ENCODE measurements around the gene RIGI.
A peak's percentile ranks its signal among the peaks of the same experiment; 100 is the strongest.
"Not testable (repeated sequence)": the region's sequence is repeated elsewhere in the genome, so short reads cannot be mapped to it uniquely, and the experiment has no call there.

RIGI gene

DNA sequence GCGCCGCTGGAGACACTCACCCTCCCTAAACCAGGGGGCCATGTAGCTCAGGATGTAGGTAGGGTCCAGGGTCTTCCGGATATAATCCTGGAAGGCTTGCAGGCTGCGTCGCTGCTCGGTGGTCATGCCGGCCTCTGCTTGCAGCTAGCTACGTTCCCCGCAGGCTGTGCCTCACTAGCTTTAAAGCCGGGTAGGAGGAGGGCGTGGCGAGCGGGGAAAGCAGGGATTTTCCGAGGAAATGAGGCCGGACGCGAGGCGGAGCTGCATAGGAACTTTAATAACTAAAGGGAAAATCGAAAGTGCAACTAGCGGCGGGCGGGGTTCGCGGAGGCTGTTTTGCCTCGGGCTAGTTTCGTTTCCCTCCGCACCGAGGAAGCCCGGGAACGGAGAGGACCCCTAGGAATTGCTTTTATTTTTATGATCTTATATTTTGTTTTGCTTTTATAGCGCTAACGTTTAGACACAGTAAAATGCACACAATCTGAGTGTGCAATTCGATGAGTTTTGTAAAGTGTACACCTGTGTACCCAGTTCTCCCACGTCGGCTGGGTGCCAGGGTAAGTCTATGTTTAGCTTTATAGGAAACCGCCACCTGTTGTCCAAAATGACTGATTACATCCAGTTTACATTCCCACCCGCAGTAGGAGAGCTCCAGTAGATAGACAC is at the start of gene RIGI:
TSS of gene RIGI (minus strand) at position 156 of the 666 bp plus-strand sequence. CDS start at position 126, 30 bp downstream.
- DNase-seq (ENCODE audit: low read depth in 1 of 2, low spot score in 1 of 2): peak; percentile 52 to 68

DNA sequence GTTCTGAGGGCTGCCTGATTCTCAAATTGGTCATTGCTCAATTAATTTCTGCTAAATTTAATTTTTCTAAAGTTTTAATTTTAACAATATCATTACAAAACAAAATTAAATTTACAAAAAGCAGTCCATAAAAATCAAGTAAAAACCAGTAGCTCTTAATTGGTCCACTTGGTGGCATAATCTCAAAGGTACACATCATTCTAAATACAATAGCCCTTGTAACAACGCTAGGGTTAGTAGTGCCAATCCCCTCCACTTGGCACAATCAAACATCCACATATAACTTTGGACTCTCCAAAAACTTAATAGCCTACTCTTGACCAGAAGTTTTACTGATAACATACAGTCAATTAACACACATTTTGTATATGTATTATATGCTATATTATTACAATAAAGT is 48.9 kb upstream of the RIGI start:
- no peak for DNase-seq (ENCODE audit: low read depth in 1 of 2, low spot score in 1 of 2)

DNA sequence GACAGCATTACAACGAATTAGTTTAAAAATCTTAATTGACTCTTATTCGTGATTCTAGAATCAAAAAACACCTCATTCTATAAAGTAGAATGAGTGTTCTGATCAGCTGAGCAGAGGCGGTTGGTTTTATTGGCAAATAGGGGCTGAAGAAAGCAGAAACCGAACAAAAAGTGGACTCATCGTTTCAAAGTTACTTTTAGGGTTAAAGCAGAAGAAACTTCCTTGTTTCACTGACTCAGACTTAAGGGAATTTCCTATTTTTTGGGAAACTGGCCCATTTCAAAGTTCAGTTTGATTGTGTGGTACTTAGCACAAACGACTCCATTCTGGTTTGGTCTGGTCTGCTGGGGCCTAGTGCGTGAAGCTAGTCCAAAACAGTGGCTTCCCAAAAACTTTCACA is 47.8 kb upstream of the RIGI start:
- DNase-seq (ENCODE audit: low read depth in 1 of 2, low spot score in 1 of 2): no peak

DNA sequence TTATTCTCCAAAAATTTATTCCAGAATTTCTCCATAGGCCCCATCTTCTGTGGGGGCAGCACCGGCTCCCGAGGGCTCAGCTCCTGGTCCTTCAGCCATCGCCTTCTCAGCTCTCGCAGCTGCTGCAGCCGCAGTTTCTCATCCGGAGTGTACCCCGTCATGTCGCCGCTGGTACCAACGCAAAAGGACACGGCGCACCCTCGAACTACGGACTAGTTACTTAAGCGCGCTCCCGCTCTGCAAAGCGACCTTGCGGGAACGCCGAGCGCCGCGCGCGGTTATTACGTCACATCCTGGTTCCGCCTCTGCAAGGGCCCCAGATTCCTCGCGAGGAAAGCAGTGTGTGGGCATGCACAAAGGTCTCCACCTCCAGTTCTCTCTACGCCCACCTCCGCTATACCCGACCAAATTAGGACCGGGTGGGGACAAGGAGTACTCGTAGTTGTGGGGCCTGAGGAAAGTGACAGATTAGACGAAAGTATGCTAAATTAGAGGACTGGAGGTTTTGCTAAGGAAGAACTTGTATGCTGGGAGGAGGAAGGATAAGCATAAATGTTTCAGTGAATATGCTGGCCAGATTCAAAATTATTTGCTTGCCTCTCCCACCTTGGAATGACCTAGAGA is 47.0 kb upstream of the RIGI start, which contains the start of gene NDUFB6:
TSS of gene NDUFB6 (minus strand) at position 260 of the 624 bp plus-strand sequence. CDS start at position 161, 99 bp downstream.
- peak; percentile 91 to 93 for DNase-seq (ENCODE audit: low read depth in 1 of 2, low spot score in 1 of 2)

DNA sequence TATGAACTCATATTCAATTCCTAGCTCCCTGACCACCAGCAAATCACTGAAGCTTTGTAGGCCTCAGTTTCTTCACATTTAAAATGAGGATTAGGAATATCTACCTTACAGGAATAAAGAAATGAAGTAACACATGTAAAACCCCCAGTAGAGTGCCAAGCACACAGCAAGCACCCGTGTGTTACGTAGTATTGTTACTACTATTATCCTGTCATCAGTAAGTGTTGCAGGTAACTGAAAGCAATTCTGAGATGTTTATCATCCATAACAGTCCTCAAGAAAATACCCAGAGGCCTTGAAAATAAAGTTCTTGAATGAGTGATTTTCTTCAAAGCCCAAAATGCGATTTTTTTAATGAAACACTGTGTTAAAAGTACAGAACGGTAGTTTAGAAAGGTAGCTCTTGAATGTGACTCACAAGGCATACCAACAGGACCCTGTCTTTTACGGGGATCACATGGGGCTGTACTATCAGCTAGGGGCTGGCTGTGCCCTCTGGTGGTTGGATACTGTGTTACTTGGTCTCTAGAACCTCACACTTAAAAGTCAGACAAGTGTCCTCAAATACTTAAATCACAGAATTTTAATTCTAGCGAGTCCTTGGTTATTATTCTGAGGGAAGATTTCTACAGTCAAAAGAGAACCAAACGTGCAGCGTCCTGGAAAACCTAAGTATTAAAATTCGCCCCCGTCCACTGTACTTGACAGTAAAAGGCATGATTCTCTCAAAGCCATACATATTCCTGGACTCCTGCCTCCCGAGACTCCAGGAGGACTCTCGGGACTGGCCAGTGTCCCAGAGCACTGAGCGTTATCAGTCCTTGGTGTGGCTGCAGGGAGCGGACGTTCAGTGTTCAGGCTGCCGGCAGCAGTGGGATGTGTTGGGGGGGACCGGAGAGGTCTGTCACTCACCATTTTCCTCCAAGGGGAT is 46.2 kb upstream of the RIGI start:
- DNase-seq (ENCODE audit: low read depth in 1 of 2, low spot score in 1 of 2): peak; percentile 42 to 52

DNA sequence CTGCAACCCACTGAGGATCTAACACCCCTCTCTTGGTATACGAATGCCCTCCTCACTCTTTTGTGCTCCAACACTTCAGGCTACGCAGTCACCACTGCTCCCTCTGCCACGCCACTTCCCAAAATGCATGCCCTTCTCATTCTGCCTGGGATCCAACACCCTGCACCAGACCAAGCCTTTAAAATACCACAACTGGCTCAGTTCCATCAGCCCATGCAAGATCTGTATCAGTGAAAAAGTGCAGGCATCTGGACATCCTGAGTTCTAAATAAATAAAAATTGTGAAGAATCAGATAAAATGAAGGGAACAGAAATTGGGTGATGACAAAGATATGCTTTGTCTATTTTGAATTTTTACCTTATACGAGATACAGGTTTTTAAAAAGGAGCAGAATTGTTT is 44.3 kb upstream of the RIGI start:
- no peak for DNase-seq (ENCODE audit: low read depth in 1 of 2, low spot score in 1 of 2)

DNA sequence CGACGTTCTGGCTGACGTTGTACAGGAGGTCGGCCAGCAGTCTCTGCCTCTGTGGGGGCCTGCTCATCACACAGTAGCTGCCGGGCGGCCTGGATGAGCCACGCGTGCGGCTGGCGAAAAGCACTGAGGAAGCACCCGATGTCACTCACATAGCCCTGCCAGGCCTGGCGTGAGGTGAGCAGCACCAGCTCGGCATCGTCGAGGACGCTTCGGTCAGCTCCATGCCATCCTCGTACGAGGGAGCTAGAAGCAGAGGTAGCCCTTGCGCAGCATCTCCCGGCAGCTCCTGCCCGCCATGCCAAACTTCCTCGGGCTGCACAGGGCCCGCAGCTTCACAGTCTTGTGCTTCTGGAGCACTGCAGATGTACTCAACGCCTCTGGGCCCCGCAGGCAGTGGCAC is 40.8 kb upstream of the RIGI start:
- DNase-seq (ENCODE audit: low read depth in 1 of 2, low spot score in 1 of 2): no peak

DNA sequence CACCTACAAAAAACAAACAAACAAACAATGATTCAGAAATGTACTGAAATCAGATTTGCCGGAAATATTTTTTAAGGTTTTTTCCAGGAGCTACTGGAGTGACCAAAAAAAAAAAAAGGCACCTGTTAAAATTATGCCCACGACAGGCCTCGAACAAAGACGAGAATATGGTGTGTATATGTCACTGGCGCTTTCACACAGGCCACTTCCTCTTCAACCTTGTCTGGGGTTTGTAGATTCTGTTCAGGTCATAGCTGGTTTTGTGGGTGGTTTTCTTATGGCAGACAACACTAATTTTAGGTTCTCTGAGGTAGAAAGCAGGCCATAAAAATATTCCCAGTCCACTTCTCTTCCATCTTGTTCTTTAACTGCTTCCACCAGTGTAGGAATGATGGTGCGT is 40.0 kb upstream of the RIGI start:
- DNase-seq (ENCODE audit: low read depth in 1 of 2, low spot score in 1 of 2): no peak

DNA sequence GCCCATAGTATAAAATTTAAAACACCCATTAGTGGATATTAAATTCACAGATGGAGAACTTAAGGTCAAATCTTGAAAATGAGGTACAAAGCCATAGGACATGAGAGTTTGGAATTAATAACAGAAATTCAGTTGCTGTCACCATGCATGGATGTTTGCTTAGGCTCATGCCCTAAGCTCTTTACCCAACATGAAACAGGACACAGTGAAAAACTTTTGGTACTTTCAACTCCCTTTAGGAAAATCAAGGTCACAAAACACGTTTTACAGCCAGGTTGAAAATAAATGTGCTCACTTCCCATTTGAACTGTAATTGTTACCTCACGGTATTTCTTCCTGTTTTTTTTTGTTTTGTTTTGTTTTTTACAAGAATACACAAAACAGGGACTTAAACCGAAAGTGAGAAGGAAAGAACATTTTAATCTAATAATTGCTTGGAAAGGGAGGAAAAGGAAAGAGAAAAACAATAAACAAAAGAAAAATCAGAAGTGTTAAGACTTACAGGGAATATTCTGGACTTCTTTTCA is 32.5 kb upstream of the RIGI start:
- DNase-seq (ENCODE audit: low read depth in 1 of 2, low spot score in 1 of 2): no peak

DNA sequence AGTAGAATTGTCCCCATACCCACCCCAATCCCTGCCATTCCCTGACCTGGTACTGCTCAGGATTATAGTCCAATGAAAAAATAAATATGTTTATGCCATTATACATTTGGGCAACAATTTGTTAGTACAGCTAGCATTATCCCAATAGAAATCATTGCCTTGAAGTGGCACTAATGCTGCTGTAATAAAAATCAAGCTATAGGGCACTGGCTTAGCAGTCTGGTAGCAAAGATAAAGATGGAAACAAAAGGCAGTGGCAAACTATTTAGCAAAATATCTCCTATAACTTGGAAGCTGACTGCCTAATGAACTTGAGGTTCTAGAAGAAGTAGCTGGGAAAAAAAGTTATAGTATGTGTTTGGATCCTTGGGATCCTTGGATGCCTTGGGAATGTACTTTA is 28.6 kb upstream of the RIGI start:
- DNase-seq (ENCODE audit: low read depth in 1 of 2, low spot score in 1 of 2): no peak

DNA sequence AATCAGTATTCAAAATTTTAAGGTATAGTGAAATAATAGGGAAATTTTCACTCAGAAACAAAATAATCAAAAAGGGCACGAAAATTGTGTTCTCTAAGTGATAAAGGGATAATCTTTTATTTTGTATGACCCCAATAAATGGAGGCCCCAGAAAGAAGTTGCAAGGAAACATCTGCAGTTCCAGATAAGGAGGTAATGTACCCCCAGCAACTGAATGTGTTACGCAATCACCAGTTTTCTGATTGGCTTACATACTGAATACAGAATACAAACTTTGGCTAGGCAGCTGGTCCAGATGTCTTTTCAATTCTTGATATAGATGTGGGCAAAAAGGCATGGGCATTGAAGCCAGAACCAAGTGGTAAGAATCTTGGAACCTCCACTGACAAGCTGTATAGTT is 28.1 kb upstream of the RIGI start:
- DNase-seq (ENCODE audit: low read depth in 1 of 2, low spot score in 1 of 2): no peak

DNA sequence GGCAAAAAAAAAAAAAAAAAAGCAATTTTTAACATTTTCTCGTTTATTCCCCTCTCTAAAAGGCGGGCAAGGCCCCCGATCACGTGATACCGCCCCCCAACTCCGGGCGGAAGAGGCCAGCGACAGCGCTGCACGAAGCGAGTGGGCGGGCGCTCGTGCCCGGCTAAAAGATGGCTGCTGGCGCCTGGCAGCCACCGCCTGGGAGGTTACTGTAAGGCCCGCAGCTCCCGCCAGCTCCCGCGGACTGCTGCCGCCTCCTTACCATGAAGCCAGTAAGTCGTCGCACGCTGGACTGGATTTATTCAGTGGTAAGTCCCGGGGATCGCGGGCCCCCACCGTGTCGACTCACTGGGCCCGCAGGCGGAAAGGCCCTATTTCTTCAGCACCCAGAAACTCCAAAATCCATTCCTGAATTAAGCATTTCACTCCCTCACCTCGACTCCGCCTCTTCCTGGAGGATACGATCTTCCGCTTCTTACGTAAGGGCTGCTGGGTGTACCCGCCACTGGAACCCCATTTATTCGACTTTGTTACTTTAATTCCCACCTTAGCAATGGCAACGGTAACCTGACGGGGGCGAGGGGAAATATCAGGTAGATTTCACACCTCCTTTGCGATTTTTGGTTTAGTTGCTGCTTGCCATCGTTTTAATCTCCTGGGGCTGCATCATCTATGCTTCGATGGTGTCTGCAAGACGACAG is 26.3 kb upstream of the RIGI start, which contains the start of the genes SMIM27 and TOPORS:
TSS of gene SMIM27 (plus strand) at position 156 of the 701 bp plus-strand sequence. CDS start at position 264, 108 bp downstream.
TSS of gene TOPORS (minus strand) at position 415 of the 701 bp plus-strand sequence. CDS start at position 265, 150 bp downstream.
- peak; percentile 74 to 86 for DNase-seq (ENCODE audit: low read depth in 1 of 2, low spot score in 1 of 2)

DNA sequence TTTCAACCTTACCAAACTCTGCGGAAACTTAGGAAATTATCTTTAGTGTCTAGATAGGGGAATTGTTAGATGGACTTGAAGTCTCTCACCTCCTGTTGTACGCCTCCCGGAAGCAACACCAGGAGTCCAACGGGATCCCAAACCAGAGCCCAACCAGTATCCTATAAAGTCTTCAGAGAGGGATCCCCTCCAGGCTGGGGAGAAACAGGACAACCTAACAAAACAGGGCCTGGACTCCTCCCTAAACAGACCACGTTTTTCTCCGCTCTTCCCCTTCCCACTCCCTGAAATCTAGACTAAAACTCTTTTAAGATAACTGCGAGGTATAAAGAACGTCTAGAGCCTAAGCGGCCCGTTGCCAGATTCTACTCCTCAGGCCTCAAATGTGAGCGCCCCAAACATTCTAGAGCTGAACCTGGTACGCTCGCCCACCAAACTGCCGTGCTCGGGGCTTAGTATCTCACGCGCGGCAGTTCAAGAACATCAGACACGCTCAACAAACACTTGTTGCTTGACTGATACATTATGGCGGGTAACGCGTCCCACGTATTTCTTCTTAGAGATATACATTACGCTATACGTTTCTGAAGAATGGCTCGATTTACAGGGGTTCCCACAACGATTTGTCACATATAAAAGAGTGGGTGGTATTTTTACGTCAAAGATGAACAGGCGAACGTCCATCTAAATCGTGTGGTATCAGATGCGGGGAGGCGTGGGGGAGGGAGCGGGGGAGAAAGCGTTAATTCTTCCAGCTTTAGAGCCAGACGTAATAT is 25.5 kb upstream of the RIGI start:
- DNase-seq (ENCODE audit: low read depth in 1 of 2, low spot score in 1 of 2): no peak

DNA sequence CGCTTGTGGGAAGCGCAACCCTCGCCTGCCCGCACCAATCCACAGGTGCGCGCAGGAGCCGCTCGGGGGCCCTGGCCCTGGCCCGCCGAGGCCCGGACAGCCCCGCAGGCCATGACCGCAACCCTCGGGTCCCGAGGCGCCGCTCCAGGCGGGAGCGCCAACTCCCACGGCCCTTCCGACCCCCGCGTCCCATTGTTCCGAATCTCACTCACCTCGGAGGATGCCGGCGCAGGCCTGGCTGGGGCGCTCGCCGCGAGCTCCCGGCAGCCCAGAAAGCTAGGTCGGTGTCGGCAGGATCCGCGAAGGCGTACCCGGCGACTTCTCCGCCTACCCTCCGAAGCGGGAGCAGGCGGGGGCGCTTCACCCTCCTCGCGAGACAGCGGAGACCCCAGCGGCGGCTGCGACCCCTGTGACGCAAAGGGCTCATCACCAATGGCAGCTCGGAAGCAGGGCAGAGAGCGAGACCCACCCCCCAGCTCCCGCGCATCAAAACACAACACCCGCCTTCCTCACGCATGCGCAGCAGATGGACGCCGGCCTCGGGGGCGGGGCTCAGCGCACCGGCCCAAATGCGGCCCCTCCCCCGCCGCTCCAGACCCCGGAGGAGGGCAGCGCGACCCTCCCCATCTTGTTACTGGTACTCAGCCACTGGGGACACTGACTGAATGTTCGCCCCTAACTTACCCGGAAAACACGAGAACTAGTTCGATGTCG is 24.7 kb upstream of the RIGI start:
- peak; percentile 89 to 90 for DNase-seq (ENCODE audit: low read depth in 1 of 2, low spot score in 1 of 2)

DNA sequence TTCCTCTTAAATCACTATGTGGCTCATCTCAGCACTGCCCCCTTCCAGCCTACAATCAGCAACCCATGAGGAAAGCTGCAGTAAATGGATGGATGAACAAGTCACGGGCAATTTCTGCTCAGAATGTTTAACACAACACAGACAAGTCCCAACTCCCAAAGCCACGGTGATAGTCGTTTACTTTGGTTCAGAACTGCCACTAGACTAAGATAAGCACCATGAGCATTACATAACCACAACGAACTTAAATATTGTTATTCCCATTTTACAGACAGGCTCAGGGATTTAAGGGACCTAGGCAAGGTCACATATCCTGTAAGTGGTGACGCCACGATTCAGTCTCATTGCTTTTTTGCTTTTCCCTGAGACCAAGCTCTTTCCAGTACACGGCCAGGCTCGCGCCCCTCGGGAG is 24.2 kb upstream of the RIGI start:
- DNase-seq (ENCODE audit: low read depth in 1 of 2, low spot score in 1 of 2): no peak

DNA sequence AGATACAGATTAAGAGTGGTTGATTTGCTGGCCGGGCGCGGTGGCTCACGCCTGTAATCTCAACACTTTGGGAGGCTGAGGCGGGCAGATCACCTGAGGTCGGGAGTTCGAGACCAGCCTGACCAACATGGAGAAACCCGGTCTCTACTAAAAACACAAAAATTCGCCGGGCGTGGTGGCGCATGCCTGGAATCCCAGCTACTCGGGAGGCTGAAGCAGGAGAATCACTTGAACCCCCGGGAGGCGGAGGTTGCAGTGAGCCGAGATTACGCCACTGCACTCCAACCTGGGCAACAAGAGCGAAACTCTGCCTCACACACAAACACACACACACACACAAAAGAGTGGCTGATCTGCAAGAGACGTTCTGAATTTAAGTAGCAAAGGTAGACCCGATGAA is 22.2 kb upstream of the RIGI start:
- DNase-seq (ENCODE audit: low read depth in 1 of 2, low spot score in 1 of 2): not testable (repeated sequence)

DNA sequence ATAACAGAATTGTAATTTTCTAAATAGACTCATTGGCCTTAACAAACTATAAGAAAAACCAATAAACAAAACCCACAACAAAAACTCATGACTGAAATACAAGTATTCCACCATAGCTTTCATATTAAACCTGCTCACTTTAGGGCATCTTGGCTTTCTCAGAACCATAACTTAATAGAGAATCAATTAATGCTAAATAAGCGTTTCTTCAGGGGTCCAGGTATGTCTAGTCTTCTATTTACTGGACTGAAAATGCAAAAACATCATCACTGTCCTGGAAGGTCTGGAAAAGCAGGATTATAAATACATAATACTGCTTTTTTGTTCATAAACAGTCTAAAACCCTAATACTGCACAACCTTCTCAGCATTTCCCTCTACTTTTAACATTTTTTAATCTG is 19.9 kb upstream of the RIGI start:
- no peak for DNase-seq (ENCODE audit: low read depth in 1 of 2, low spot score in 1 of 2)

DNA sequence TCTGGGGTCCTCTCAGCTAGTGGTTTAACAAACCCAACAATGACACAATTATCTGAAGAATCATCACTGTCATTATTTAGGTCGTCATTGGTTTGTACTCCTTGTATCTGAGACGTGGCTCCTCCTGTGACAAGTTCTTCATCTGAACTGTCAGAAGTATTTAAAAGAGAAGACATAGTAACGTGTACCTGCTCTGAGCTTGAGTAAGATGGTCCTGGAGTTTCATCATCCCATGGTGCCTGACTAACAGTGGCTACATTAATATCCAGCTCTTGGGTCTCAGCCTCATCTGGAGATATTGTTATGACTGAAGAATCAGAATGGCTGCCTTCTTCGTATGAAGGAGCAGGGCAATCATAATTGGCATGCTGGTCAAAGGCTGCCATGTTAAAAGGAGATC is 17.1 kb upstream of the RIGI start:
- no peak for DNase-seq (ENCODE audit: low read depth in 1 of 2, low spot score in 1 of 2)

DNA sequence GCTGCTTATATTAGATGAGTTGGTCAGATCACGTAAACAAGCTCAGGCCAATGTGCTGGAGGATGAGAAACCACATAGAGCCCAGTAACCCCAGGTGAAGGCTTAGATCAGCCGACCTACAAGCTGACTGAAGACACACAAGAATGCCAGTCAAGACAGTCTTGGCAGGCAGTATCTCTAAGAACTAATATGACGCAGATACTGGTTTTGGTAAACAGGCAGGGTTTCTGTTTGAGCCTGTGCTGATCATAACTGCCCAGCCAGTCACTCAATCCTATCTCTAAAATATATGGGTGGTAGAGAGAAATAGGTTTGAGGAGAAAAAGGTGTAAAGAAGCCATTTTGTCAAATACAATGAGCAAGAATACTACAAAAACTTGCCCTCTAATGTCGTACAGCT is 7.8 kb upstream of the RIGI start:
- DNase-seq (ENCODE audit: low read depth in 1 of 2, low spot score in 1 of 2): no peak

All from activated T-helper 1 cell treated with anti-CD3 and anti-CD28 coated beads, Interleukin-2, amount 50 U/mL, for 16 hours (primary cell).